Measurements from ENCODE around the gene PDE9A. TPM values are rescaled to one million over a fixed set of nuclear protein-coding genes. Genes with fewer than 3 reads are reported as not detected.
A peak's percentile ranks its signal among the peaks of the same experiment; 100 is the strongest.

PDE9A gene
- total RNA-seq, 4 donors from 2014 or later, result 92.4 to 478 (median 444) TPM

- TF ChIP-seq POLR2A (IDR thresholded peaks at IDR 0.05), result no peak
- TF ChIP-seq CTCF (IDR thresholded peaks at IDR 0.05), result no peak
- Histone ChIP-seq H3K36me3 (peaks cover 0 to 4% (median 0%) of the 10 kb centered on the region in 3 donors), H3K27me3 (no peaks in the 10 kb centered on the region), H3K4me3 (no peak overlapping the region), H3K4me1 (peaks cover 0 to 5% (median 0%) of the 10 kb centered on the region in 4 donors), H3K27ac (peak overlapping the region in 1 of 4 donors; percentile 76), H3K9me3 (no peaks in the 10 kb centered on the region)
- no peak for DNase-seq
These were observed 12.1 kb downstream of the PDE9A start for GRCh38 chr21:42665484-42665883.

GRCh38 chr21:42666023-42666747 lies 12.8 kb downstream of the PDE9A start:
- no peak overlapping the region for H3K4me3 ChIP-seq
- no peaks in the 10 kb centered on the region for H3K9me3 ChIP-seq
- no peak for TF ChIP-seq POLR2A (IDR thresholded peaks at IDR 0.05)
- H3K27ac ChIP-seq, result peak overlapping the region in 3 of 4 donors; percentile 12 to 76 (median 12)
- peaks cover 0 to 4% (median 0%) of the 10 kb centered on the region in 3 donors for H3K36me3 ChIP-seq
- H3K4me1 ChIP-seq, result peaks cover 0 to 5% (median 0%) of the 10 kb centered on the region in 4 donors
- DNase-seq, result peak in 1 of 3 donors; percentile 71
- no peaks in the 10 kb centered on the region for H3K27me3 ChIP-seq

- peak overlapping the region in 2 of 4 donors; percentile 12 to 76 for H3K27ac ChIP-seq
- DNase-seq, result no peak
These were observed 13.5 kb downstream of the PDE9A start for GRCh38 chr21:42666925-42667324.

GRCh38 chr21:42668298-42668992 lies 15.0 kb downstream of the PDE9A start:
- Histone ChIP-seq H3K36me3 (peaks cover 0 to 4% (median 0%) of the 10 kb centered on the region in 3 donors), H3K27ac (no peak overlapping the region), H3K4me3 (no peak overlapping the region), H3K27me3 (no peaks in the 10 kb centered on the region), H3K4me1 (peaks cover 0 to 5% (median 0%) of the 10 kb centered on the region in 4 donors), H3K9me3 (no peaks in the 10 kb centered on the region)
- no peak for DNase-seq
- TF ChIP-seq CTCF (IDR thresholded peaks at IDR 0.05) (no peak), POLR2A (IDR thresholded peaks at IDR 0.05) (no peak)

More at GRCh38 chr21:42666925-42667324, 13.5 kb downstream of the PDE9A start:
- Histone ChIP-seq H3K36me3 (peaks cover 0 to 4% (median 0%) of the 10 kb centered on the region in 3 donors), H3K27me3 (no peaks in the 10 kb centered on the region), H3K4me3 (no peak overlapping the region), H3K4me1 (peaks cover 0 to 5% (median 0%) of the 10 kb centered on the region in 4 donors), H3K9me3 (no peaks in the 10 kb centered on the region)
- no peak for TF ChIP-seq CTCF (IDR thresholded peaks at IDR 0.05)
- TF ChIP-seq POLR2A (IDR thresholded peaks at IDR 0.05), result no peak

GRCh38 chr21:42669041-42669440 lies 15.6 kb downstream of the PDE9A start:
- Histone ChIP-seq H3K4me1 (peaks cover 0 to 5% (median 0%) of the 10 kb centered on the region in 4 donors), H3K27ac (no peak overlapping the region), H3K36me3 (peaks cover 0 to 4% (median 0%) of the 10 kb centered on the region in 3 donors), H3K27me3 (no peaks in the 10 kb centered on the region), H3K4me3 (no peak overlapping the region), H3K9me3 (no peaks in the 10 kb centered on the region)
- TF ChIP-seq CTCF (IDR thresholded peaks at IDR 0.05), result peak in 1 of 6 experiments; percentile 4
- no peak for TF ChIP-seq POLR2A (IDR thresholded peaks at IDR 0.05)
- DNase-seq, result no peak
